Activated naive CD4-positive, alpha-beta T cell treated with anti-CD3 and anti-CD28 coated beads, Interleukin-2, amount 50 U/mL, for 24 hours (primary cell): ENCODE measurements around the gene C8A.

Source experiments
- H3K27ac Mint-ChIP-seq: one replicate; pipeline ENCODE4 v1.8.0; 2021; ENCODE audit warnings: mild to moderate bottlenecking, mixed read lengths
- H3K27me3 Mint-ChIP-seq: one replicate; pipeline ENCODE4 v1.8.0; 2021; ENCODE audit warnings: mixed read lengths
- H3K36me3 Mint-ChIP-seq: one replicate; pipeline ENCODE4 v1.8.0; 2021; ENCODE audit warnings: mixed read lengths
- H3K4me1 Mint-ChIP-seq: one replicate; pipeline ENCODE4 v1.8.0; 2021; ENCODE audit warnings: mixed read lengths
- H3K4me3 Mint-ChIP-seq: one replicate; pipeline ENCODE4 v1.8.0; 2021; ENCODE audit warnings: mild to moderate bottlenecking, mixed read lengths
- H3K9me3 Mint-ChIP-seq: one replicate; pipeline ENCODE4 v1.8.0; 2021; ENCODE audit warnings: mixed read lengths

The C8A gene

DNA sequence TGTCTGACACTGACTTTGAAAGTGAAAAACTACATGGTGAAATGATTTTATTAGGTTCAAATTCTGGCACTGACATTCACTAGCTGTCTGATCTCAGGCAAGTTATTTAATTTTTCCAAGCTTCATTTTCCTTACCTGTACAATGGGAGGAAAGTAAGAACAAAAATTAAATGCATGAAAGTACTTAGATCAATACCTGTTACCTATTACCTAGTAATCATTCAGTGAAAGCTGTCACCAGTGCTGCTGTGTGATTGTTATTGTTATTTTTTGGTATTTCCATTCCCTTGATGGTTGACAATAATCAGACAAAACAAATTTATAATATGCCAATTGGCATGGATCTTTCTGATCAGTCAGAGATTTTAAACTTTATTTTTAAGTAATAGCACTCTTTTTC lies 1.6 kb downstream of the C8A start:
- Mint-ChIP-seq H3K36me3 (no peaks in the 10 kb centered on the region), H3K9me3 (no peaks in the 10 kb centered on the region), H3K4me1 (no peaks in the 10 kb centered on the region), H3K27ac (no peak overlapping the region), H3K4me3 (no peak overlapping the region), H3K27me3 (peaks cover 16% of the 10 kb centered on the region)

DNA sequence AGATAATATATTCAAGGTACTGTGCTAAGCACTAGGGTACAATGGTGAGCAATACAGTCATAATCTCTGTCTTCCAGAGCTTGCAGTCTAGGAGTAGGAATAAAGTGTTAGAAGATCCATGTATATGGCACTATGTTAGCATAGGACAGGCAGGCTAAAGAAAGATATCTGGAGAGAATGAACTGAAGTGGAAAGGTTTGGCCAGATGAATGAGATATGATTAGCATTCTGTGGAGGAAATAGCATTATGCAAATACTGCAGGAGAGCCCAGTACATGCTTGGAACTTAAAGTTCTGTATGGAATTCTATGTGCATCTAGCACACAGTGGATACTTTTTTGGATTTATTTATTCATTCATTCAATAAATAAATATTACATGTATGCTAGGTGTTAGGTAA lies 4.7 kb downstream of the C8A start:
- no peaks in the 10 kb centered on the region for H3K36me3 Mint-ChIP-seq
- peaks cover 4% of the 10 kb centered on the region for H3K9me3 Mint-ChIP-seq

DNA sequence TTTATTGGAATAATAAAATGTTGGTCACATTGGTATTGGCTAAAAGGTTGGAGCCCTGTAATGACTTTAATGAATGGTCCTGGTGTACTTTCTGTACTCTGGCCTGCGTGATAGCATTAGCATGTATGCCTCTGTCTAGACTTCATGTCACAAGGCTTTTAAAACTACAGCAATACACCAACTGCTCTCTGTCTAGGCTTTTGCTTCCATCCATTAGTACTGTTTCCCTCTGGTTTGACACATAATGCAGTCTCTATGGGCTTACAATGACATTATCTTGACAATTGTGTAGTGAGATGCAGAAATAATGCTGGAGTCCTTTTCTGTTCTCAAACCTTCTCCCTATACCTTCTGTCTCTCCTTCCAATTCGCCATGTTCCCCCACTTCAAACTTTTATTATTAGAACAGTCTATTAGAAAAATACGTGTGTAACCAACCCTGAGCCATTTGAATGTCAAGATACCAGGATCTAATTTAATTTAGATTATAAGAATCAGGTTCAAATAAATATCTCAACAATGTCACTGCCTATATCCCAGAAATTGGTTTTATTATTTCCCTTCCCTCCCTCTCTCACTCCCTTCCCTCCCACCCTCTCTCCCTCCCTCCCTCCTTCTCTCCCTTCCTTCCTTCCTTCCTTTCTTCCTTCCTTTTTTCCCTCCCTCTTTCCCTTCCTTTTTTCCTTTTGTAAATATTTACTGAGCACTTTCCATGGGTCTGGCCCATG lies 8.8 kb downstream of the C8A start:
- Mint-ChIP-seq H3K4me1 (no peaks in the 10 kb centered on the region), H3K36me3 (no peaks in the 10 kb centered on the region), H3K27ac (no peak overlapping the region), H3K27me3 (peaks cover 12% of the 10 kb centered on the region), H3K9me3 (peaks cover 6% of the 10 kb centered on the region), H3K4me3 (no peak overlapping the region)

More for the DNA sequence above, 4.7 kb downstream of the C8A start:
- H3K4me3 Mint-ChIP-seq: no peak overlapping the region
- no peak overlapping the region for H3K27ac Mint-ChIP-seq
- H3K4me1 Mint-ChIP-seq: no peaks in the 10 kb centered on the region
- peaks cover 14% of the 10 kb centered on the region for H3K27me3 Mint-ChIP-seq

DNA sequence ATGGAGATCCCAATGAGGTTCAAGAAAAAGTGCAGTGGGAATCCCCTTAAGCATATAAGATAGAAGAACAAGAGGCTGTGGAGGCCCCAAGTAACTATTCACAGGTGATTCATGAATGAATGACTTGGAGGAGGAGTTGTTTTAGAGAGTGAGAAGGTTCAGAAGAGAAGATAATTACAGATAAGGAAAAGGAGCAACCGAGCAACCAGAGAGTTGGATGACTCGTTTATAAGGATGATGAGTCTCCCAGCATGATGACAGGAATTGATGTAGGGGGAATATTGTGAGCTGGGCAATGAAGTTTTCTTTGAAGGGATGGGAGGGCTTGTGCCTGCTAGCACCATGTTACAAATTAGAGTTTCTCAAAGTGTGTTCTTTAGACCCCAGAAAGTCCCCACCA lies 9.8 kb downstream of the C8A start:
- no peaks in the 10 kb centered on the region for H3K36me3 Mint-ChIP-seq

DNA sequence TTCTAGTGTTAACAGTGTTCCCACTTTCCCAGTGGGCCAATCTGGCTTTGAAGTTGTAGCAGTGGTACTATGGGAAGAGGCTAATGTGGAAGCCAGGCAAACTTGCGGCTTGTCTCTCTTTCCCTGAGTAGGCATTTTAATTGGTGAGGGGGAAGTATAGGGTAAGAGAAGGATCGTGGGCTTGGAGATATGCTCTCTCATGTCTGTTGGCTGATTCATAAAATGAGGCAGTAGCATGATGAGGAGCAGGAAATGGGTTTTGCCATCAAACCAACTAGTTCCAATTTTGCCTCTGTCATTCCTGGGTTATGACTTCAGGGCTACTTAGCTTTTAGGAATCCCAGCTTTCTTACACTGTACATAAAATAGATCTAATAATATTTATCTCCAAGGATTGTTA lies 12.1 kb downstream of the C8A start:
- H3K27ac Mint-ChIP-seq: no peak overlapping the region
- peaks cover 6% of the 10 kb centered on the region for H3K9me3 Mint-ChIP-seq
- H3K27me3 Mint-ChIP-seq: peaks cover 14% of the 10 kb centered on the region
- no peaks in the 10 kb centered on the region for H3K4me1 Mint-ChIP-seq
- no peak overlapping the region for H3K4me3 Mint-ChIP-seq
- H3K36me3 Mint-ChIP-seq: no peaks in the 10 kb centered on the region

More for the DNA sequence above, 9.8 kb downstream of the C8A start:
- H3K4me3 Mint-ChIP-seq: no peak overlapping the region
- H3K27ac Mint-ChIP-seq: no peak overlapping the region
- peaks cover 6% of the 10 kb centered on the region for H3K9me3 Mint-ChIP-seq
- peaks cover 14% of the 10 kb centered on the region for H3K27me3 Mint-ChIP-seq
- H3K4me1 Mint-ChIP-seq: no peaks in the 10 kb centered on the region

DNA sequence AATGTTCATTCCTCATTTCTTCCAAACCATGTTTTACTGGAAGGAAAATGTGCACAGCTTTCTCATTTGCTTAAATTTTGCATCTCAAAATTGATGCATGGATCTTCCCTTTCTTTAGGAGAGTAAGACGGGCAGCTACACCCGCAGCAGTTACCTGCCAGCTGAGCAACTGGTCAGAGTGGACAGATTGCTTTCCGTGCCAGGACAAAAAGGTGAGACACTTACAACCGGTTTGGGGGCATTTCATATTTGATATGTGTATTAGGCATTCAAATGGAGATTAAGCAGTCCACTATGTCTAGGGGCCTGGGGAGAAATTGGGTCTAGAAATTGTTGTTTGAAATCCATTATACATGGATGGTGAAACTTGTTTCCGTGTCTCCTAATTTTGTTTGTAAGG lies 12.9 kb downstream of the C8A start:
- Mint-ChIP-seq H3K9me3 (peaks cover 6% of the 10 kb centered on the region), H3K27me3 (peaks cover 15% of the 10 kb centered on the region), H3K4me1 (no peaks in the 10 kb centered on the region), H3K4me3 (no peak overlapping the region), H3K27ac (no peak overlapping the region), H3K36me3 (no peaks in the 10 kb centered on the region)

DNA sequence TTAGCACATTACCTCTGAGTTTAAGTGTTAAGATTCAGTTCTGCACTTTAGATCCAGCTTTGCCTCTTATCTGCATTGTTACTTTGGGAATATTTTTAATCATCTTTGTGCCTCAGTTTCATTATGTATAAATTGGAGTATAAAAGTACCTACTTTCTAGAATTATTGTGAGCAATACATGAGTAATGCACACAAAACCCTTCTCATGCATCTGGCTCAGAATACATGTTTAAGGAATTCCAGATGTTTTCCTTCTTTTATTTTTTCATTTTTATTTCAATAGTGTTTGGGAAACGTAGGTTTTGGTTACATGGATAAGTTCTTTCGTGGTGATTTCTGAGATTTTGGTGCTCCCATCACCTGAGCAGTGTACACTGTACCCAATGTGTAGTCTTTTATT lies 14.2 kb downstream of the C8A start:
- H3K27ac Mint-ChIP-seq: no peak overlapping the region
- no peaks in the 10 kb centered on the region for H3K4me1 Mint-ChIP-seq
- H3K36me3 Mint-ChIP-seq: no peaks in the 10 kb centered on the region
- H3K9me3 Mint-ChIP-seq: peaks cover 6% of the 10 kb centered on the region
- no peak overlapping the region for H3K4me3 Mint-ChIP-seq
- peaks cover 17% of the 10 kb centered on the region for H3K27me3 Mint-ChIP-seq

DNA sequence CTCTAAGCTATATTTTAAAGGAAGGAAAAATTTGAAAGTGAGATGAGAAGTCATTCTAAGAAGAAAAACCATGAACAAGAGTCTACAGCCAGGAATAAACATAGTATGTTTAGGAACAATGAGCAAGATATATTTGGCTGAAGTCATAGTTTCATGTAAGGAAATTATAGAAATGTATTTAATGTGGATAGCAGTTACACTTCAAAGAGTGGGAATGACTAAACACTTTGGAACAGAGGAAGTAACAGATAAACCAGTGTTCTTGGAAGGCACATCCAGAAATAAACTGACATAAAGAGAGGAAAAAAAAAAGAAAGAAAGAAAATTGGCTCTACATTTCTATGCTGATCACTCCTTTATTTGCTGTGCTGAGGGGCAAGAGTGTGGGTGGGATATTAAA lies 18.0 kb downstream of the C8A start:
- Mint-ChIP-seq H3K27me3 (peaks cover 7% of the 10 kb centered on the region), H3K4me1 (no peaks in the 10 kb centered on the region), H3K4me3 (no peak overlapping the region), H3K27ac (no peak overlapping the region), H3K36me3 (no peaks in the 10 kb centered on the region), H3K9me3 (no peaks in the 10 kb centered on the region)

DNA sequence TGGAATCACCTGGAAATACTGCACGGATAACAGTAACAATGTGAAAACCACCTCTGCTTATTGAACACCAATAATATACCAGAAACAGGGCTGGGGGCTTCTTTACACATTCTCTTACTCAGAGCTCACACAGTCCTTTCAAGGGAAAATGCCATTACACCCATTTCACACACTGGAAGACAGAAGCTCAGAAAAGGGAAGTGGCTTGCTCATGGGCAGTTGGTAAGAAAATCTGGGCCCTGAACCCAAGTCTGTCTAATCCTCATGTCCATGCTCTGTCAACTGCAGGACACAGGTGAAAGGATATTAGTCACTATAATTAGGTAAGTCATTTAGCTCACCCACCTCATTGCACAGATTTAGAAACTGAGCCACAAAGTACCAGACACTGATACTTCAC lies 18.6 kb downstream of the C8A start:
- no peaks in the 10 kb centered on the region for H3K9me3 Mint-ChIP-seq
- no peak overlapping the region for H3K4me3 Mint-ChIP-seq
- H3K27ac Mint-ChIP-seq: no peak overlapping the region
- no peaks in the 10 kb centered on the region for H3K36me3 Mint-ChIP-seq
- peaks cover 5% of the 10 kb centered on the region for H3K27me3 Mint-ChIP-seq
- H3K4me1 Mint-ChIP-seq: no peaks in the 10 kb centered on the region

DNA sequence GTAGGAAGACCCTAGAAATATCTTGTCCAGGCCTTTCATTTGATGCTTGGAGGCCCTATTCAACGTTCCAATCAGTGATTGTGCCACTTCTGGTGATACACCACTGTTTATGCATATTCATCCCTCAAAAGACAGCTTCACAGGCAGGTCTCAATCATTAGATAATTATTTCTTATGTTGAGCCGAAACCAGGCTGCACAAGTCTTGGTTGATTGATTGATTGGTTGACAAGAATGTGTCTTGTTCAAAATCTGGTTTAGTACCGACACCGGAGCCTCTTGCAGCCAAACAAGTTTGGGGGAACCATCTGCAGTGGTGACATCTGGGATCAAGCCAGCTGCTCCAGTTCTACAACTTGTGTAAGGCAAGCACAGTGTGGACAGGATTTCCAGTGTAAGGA lies 20.1 kb downstream of the C8A start:
- H3K4me3 Mint-ChIP-seq: no peak overlapping the region
- no peaks in the 10 kb centered on the region for H3K36me3 Mint-ChIP-seq
- H3K27ac Mint-ChIP-seq: no peak overlapping the region
- H3K4me1 Mint-ChIP-seq: no peaks in the 10 kb centered on the region
- no peaks in the 10 kb centered on the region for H3K9me3 Mint-ChIP-seq
- H3K27me3 Mint-ChIP-seq: peaks cover 3% of the 10 kb centered on the region

DNA sequence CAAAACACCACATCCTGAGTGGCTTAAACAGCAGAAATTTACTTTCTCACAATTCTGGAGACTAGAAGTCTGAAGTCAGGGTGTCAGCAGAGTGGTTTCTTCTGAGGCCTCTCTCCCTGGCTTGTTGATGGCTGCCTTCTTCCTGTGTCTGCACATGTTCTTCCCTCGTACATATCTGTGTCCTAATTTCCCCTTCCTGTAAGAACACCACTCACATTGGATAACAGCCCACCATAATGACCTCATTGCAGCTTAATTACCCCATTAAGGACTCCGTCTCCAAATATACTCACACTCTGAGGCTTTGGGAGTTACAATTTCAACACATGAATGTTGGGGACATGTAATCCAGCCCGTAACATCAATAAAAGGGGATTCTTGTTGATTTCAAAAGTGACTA lies 23.4 kb downstream of the C8A start:
- Mint-ChIP-seq H3K9me3 (no peaks in the 10 kb centered on the region), H3K27ac (no peak overlapping the region), H3K4me3 (no peak overlapping the region), H3K36me3 (no peaks in the 10 kb centered on the region), H3K27me3 (no peaks in the 10 kb centered on the region), H3K4me1 (no peaks in the 10 kb centered on the region)

DNA sequence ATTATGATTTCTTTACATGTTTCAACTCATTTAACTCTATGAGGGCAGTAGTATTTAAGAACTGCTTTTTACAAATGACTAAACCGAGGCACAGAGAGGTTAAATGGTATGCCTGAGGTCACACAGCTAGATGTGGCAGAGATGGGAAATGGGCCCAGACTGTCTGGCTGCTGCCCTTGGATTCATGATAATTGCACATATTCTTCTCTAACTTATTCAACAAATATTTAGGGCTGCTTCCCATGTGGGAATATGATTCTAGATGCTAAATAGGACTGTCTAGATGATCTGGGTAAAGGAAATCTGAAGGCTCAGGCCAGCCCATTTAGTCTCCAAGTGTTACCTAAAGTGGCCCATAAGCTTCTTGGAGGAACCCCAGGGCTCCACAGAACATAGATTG lies 26.2 kb downstream of the C8A start:
- H3K4me3 Mint-ChIP-seq: no peak overlapping the region
- H3K36me3 Mint-ChIP-seq: no peaks in the 10 kb centered on the region
- H3K9me3 Mint-ChIP-seq: no peaks in the 10 kb centered on the region
- H3K27me3 Mint-ChIP-seq: no peaks in the 10 kb centered on the region
- H3K27ac Mint-ChIP-seq: no peak overlapping the region
- no peaks in the 10 kb centered on the region for H3K4me1 Mint-ChIP-seq

DNA sequence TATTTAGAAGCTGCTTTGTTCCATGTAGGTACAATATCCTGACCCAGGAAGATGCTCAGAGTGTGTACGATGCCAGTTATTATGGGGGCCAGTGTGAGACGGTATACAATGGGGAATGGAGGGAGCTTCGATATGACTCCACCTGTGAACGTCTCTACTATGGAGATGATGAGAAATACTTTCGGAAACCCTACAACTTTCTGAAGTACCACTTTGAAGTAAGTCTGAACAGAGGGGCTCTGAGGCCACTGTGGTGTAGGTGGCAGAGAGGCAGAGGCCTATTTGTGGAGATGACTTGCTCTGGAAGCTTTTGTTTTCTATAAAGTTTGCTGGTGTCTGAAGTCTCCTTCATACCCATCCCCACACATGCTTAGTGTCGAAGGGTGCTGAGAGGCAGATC lies 26.8 kb downstream of the C8A start:
- H3K4me1 Mint-ChIP-seq: no peaks in the 10 kb centered on the region

DNA sequence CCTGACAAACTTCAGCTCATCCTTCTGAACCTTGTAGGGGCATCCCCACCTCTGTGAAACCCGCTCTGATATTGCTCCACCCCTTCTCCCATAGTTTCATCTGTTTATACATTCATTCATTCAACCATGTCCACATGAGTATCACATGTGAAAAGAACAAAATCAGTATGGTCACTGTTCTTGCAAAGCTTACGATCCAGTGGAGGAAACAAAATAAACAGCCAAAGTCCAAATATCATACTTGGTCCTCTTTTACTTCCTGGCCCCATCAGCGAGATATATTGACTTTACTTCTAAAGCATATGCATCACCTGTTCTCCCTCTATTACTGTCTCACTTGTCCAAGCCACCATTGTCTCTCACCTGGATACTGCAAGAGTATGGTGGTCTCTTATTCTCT lies 35.6 kb downstream of the C8A start:
- Mint-ChIP-seq H3K9me3 (no peaks in the 10 kb centered on the region), H3K27ac (no peak overlapping the region), H3K4me1 (no peaks in the 10 kb centered on the region), H3K36me3 (no peaks in the 10 kb centered on the region), H3K4me3 (no peak overlapping the region), H3K27me3 (no peaks in the 10 kb centered on the region)

More for the DNA sequence above, 26.8 kb downstream of the C8A start:
- Mint-ChIP-seq H3K9me3 (no peaks in the 10 kb centered on the region), H3K27ac (no peak overlapping the region), H3K4me3 (no peak overlapping the region), H3K36me3 (no peaks in the 10 kb centered on the region), H3K27me3 (no peaks in the 10 kb centered on the region)

DNA sequence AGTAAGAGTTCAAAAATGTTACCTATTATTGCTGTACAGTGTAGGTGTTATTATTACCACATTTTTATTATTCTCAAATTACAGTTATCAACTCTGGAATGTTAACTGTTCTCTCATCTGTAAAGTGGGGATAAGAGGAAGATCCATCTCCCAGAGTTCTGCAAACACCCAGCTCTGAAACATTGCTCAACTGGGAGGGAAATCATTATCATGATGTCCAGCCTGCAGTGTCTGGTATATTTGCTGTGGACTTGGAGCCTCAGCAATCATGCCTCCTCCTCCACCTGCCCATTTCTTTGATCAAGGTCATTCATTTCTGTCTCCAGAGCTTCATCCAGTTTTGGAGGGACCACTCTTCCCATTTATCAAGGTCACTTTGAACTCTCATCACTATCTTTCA lies 39.4 kb downstream of the C8A start:
- H3K36me3 Mint-ChIP-seq: no peaks in the 10 kb centered on the region
- H3K4me3 Mint-ChIP-seq: no peak overlapping the region

DNA sequence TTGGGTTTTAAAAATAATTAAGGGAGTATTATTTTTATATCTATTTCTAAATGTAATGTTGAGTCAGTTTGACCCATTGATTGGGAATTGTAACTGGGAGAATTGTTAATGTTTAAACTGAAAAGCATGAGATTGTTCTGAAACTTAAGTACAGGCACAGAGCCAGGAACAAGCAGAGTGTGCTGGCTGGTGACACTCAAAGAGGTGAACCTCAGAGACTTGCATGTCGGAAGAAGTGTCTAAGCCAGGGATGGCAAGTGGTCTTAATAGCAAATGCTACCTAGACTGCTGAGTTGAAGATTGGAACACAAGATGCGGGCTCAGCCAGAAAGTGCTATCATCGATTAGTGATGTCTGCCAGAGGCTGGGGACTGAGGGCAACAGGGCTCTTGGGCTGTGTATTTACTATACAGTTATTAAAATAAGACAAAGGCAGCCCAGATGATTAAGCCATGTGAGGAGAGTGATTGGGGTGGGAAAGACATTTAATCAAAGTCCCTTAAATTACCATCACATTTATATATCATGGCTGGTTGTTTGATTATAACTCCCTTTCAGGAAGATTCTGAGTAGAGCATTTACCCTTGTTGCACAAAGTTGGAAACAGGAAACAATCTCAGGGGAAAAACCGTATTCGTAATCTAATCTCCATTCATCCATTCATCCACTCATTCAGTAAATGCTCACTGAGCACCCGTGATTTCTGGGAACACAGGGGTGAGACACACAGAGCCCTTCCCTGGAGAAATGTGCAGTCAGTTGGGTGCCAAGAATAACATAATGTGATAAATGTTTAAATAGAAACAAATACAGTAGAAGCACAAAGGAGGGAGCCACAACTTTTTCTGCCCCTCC lies 42.8 kb downstream of the C8A start:
- Mint-ChIP-seq H3K4me1 (no peaks in the 10 kb centered on the region), H3K36me3 (no peaks in the 10 kb centered on the region), H3K27me3 (no peaks in the 10 kb centered on the region), H3K27ac (no peak overlapping the region), H3K4me3 (no peak overlapping the region), H3K9me3 (no peaks in the 10 kb centered on the region)

More for the DNA sequence above, 39.4 kb downstream of the C8A start:
- Mint-ChIP-seq H3K27ac (no peak overlapping the region), H3K9me3 (no peaks in the 10 kb centered on the region), H3K4me1 (no peaks in the 10 kb centered on the region), H3K27me3 (no peaks in the 10 kb centered on the region)
